A673 (cell line): ENCODE data around the gene ZNF611.
"Not testable (repeated sequence)": the region's sequence is repeated elsewhere in the genome, so short reads cannot be mapped to it uniquely, and the experiment has no call there.

ENCODE experiments used
- CTCF ChIP-seq: fragments of 300-800, 200-600 bp; sonication (generic); conservative IDR thresholded peaks from 2 replicates; pipeline ENCODE4 v1.5.1; 2017; ENCODE audit warnings: low read depth, mild to moderate bottlenecking, antibody characterized with exemption, low read length, moderate library complexity, mixed read lengths
- EZH2 ChIP-seq: fragments of 200-600 bp; sonication (generic); IDR thresholded peaks from 2 replicates; pipeline ENCODE4 v1.6.1; 2017; ENCODE audit warnings: borderline replicate concordance, low read depth, mild to moderate bottlenecking, mixed read lengths, antibody characterized with exemption, low read length; ENCODE audit not compliant: poor library complexity, severe bottlenecking

GRCh38 chr19:52705615-52706014 is 29.2 kb downstream of the ZNF611 start:
- TF ChIP-seq CTCF, EZH2: not testable (repeated sequence)
